Suprapubic skin (tissue), 3 donors: ENCODE measurements around the gene IRGQ.

Experiments
- POLR2AphosphoS5 ChIP-seq, 3 donors: sonication (generic); formaldehyde crosslinking; IDR thresholded peaks; one replicate each; pipeline ENCODE4 v1.6.1; 2017; ENCODE audit warnings: antibody characterized with exemption in 3 of 3
- TF ChIP-seq, protein P1 (sequence below), 2 donors: fragments of 200-600 bp in 1 of 2; fragments of 450-650 bp in 1 of 2; sonication (generic) in 1 of 2; IDR thresholded peaks; one replicate each; pipeline ENCODE4 v1.5.1; 2016 to 2019; ENCODE audit warnings: antibody characterized with exemption in 2 of 2, mild to moderate bottlenecking in 1 of 2, moderate library complexity in 1 of 2

DNA sequence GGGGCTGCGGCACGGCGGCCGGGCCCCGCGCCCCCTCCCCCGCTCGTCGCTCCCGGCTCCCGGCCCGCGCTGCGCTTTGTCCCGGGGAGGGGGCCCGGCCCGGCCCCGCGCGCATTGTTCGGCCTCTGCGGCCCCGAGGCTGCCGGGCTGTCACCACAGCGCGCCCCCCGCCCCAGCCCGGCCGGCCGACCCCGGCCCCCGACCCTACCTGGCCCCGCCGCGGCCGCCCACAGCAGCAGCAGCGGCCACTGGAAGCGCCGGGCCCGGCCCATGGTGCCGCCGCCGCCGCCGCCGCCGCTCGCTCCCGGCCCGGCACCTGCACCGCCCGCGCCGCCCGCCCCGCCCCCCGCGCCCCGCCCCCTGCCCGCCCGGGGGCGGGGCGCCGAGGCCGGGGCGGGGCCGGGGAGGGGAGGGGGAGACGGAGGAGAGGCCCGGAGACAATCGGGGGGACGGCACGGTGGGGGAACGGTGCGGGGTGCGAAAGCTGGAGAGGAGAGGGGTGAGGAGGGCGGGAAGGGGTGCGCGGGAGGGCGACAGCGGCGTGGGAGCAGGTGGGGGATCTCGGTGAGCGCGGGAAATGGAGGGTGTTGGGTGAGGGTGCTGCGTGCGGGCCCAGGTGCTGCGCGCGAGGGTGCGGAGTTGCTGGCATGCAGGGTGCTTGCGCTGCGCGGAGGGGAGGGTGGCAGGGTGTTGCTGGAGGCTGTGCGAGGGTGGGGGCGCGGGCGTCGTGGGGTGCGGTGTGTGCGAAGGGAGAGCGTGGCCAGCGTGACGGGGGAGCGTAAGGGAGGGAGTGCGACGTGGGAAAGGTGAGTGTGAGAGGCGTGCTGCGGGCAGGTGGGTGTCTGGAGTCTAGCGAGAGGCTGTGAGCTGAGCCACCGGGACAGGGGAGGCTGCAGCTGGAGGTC is 43.8 kb upstream of the IRGQ start, which contains the start of gene CADM4:
- TF ChIP-seq POLR2AphosphoS5 (IDR thresholded peaks at IDR 0.05) = no peak
- TF ChIP-seq, protein P1, sequence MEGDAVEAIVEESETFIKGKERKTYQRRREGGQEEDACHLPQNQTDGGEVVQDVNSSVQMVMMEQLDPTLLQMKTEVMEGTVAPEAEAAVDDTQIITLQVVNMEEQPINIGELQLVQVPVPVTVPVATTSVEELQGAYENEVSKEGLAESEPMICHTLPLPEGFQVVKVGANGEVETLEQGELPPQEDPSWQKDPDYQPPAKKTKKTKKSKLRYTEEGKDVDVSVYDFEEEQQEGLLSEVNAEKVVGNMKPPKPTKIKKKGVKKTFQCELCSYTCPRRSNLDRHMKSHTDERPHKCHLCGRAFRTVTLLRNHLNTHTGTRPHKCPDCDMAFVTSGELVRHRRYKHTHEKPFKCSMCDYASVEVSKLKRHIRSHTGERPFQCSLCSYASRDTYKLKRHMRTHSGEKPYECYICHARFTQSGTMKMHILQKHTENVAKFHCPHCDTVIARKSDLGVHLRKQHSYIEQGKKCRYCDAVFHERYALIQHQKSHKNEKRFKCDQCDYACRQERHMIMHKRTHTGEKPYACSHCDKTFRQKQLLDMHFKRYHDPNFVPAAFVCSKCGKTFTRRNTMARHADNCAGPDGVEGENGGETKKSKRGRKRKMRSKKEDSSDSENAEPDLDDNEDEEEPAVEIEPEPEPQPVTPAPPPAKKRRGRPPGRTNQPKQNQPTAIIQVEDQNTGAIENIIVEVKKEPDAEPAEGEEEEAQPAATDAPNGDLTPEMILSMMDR (IDR thresholded peaks at IDR 0.05) = no peak
